ENCODE results near the gene RNF167. TPM values are rescaled to one million over a fixed set of nuclear protein-coding genes. Genes with fewer than 3 reads are reported as not detected.

Gene RNF167
- total and polyA plus RNA-seq, 2 of the 8 experiments (the other 6 are each of a cell fraction or from before 2014, with no cell fraction given), result 140 to 281 TPM

DNA sequence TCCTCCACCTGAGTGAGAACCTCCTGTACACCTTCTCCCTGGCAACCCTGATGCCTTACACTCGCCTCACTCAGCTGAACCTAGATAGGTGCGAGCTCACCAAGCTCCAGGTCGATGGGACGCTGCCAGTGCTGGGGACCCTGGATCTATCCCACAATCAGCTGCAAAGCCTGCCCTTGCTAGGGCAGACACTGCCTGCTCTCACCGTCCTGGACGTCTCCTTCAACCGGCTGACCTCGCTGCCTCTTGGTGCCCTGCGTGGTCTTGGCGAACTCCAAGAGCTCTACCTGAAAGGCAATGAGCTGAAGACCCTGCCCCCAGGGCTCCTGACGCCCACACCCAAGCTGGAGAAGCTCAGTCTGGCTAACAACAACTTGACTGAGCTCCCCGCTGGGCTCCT lies 7.3 kb upstream of the RNF167 start (continued):
- TF ChIP-seq CHD7 (IDR thresholded peaks at IDR 0.05; ENCODE audit: insufficient replicate concordance, low read length) (no peak), ZNF274 (IDR thresholded peaks at IDR 0.05; ENCODE audit: borderline replicate concordance, extremely low read depth, low read length) (no peak), BACH1 (IDR thresholded peaks at IDR 0.05; ENCODE audit: low read length) (no peak), HDAC2 (IDR thresholded peaks at IDR 0.05; ENCODE audit: borderline replicate concordance in 1 of 2, low read depth in 2 of 2, low read length in 2 of 2) (no peak), ASH2L (IDR thresholded peaks at IDR 0.05; ENCODE audit: low read length) (no peak), FOSL1 (IDR thresholded peaks at IDR 0.05; ENCODE audit: insufficient read depth, low read depth, low read length) (no peak), CEBPB (IDR thresholded peaks at IDR 0.05; ENCODE audit: low read depth, low read length) (no peak), POLR2A (IDR thresholded peaks at IDR 0.05; ENCODE audit: control extremely low read depth in 1 of 2, low read depth in 2 of 2, low read length in 2 of 2) (no peak), E2F6 (IDR thresholded peaks at IDR 0.05) (no peak), SP2 (IDR thresholded peaks at IDR 0.05; ENCODE audit: low read length) (no peak), CHD2 (IDR thresholded peaks at IDR 0.05; ENCODE audit: low read length) (no peak)
